K562 treated with DMSO at 1 percent for 48 hours (cell line): ENCODE measurements around the gene AIG1. TPM values are rescaled to one million over a fixed set of nuclear protein-coding genes. Genes with fewer than 3 reads are reported as not detected.

ENCODE experiments used
- total RNA-seq: library from RNA; unstranded; fragments of 300-600 nt; gene quantifications from 2 replicates; pipeline ENCODE4 v1.2.3, GENCODE V29; 2022; ENCODE audit warnings: low replicate concordance; ENCODE audit errors: extremely low read depth

Gene AIG1
- not detected in 2 replicates for total RNA-seq

GRCh38 chr6:143060806-143061596 is at the start of gene AIG1:
Gene AIG1, plus strand, starts transcription at chr6:143060889. Its CDS starts 37 bp downstream, at chr6:143060926.

Other genes starting within 250 kb of the AIG1 start
- gene HIVEP2, start 115.7 kb upstream of the AIG1 start, total RNA-seq, result not detected in 2 replicates